ENCODE data around the gene BCKDK. TPM values are rescaled to one million over a fixed set of nuclear protein-coding genes. Genes with fewer than 3 reads are reported as not detected.

BCKDK gene
- polyA plus RNA-seq, 1 of the 3 experiments (the other 2 are of a cell fraction): 73.2 TPM

DNA sequence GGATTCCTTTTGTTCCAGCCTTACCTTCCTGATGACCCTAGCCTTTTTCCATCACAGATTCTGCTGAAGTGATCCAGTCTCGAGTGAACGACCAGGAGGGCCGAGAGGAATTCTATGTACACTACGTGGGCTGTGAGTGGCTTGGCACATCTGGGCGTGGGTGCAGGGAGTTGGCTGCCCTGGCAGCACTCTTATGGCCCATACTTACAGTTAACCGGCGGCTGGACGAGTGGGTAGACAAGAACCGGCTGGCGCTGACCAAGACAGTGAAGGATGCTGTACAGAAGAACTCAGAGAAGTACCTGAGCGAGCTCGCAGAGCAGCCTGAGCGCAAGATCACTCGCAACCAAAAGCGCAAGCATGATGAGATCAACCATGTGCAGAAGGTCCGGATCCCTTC lies 11.9 kb downstream of the BCKDK start:
- Histone ChIP-seq H3K27me3 (ENCODE audit: insufficient read depth) (no peaks in the 10 kb centered on the region), H3K9ac (no peak overlapping the region), H4K20me1 (ENCODE audit: insufficient read depth) (peaks cover 5% of the 10 kb centered on the region; the same call in 1 of the 2 replicates), H3K4me1 (ENCODE audit: control insufficient read depth in 1 of 2, insufficient read depth in 2 of 2, low read depth in 1 of 2, low read length in 1 of 2) (peaks cover 6 to 8% of the 10 kb centered on the region in 2 experiments; a peak in 2 of 4 replicates), H3K9me3 (no peaks in the 10 kb centered on the region), H3F3A (replicated peaks; ENCODE audit: insufficient read depth) (peaks cover 6% of the 10 kb centered on the region), H3K79me2 (ENCODE audit: insufficient read depth) (peaks cover 40% of the 10 kb centered on the region), H3K36me3 (replicated peaks in 1 of 2; ENCODE audit: control insufficient read depth in 1 of 2, insufficient read depth in 2 of 2, low read length in 1 of 2) (peaks cover 23 to 43% of the 10 kb centered on the region in 2 experiments), H3K4me2 (no peak overlapping the region), H3K4me3 (ENCODE audit: low read depth in 2 of 2, low read length in 1 of 2) (no peak overlapping the region), H3K9me2 (no peaks in the 10 kb centered on the region), H2AFZ (ENCODE audit: low read depth) (no peak overlapping the region), H3K27ac (ENCODE audit: low read depth in 2 of 2, low read length in 1 of 2) (no peak overlapping the region)
- WGBS (ENCODE audit: low lambda C conversion rate): 96% methylated on average over 15 of the region's 16 CpGs
- no peak for DNase-seq
- ChIA-PET POLR2A (no interaction called here), CTCF (interaction anchor here (1.4 to 4.1 kb wide), 2 partner anchors 23 to 135 kb away, joined by 4 to 30 read pairs; no protein-coding TSS in a partner anchor)
- no peak for TF ChIP-seq RXRA (IDR thresholded peaks at IDR 0.05; ENCODE audit: borderline replicate concordance, low read depth)
- TF ChIP-seq, protein P1, sequence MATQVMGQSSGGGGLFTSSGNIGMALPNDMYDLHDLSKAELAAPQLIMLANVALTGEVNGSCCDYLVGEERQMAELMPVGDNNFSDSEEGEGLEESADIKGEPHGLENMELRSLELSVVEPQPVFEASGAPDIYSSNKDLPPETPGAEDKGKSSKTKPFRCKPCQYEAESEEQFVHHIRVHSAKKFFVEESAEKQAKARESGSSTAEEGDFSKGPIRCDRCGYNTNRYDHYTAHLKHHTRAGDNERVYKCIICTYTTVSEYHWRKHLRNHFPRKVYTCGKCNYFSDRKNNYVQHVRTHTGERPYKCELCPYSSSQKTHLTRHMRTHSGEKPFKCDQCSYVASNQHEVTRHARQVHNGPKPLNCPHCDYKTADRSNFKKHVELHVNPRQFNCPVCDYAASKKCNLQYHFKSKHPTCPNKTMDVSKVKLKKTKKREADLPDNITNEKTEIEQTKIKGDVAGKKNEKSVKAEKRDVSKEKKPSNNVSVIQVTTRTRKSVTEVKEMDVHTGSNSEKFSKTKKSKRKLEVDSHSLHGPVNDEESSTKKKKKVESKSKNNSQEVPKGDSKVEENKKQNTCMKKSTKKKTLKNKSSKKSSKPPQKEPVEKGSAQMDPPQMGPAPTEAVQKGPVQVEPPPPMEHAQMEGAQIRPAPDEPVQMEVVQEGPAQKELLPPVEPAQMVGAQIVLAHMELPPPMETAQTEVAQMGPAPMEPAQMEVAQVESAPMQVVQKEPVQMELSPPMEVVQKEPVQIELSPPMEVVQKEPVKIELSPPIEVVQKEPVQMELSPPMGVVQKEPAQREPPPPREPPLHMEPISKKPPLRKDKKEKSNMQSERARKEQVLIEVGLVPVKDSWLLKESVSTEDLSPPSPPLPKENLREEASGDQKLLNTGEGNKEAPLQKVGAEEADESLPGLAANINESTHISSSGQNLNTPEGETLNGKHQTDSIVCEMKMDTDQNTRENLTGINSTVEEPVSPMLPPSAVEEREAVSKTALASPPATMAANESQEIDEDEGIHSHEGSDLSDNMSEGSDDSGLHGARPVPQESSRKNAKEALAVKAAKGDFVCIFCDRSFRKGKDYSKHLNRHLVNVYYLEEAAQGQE (IDR thresholded peaks at IDR 0.05; ENCODE audit: low read depth, low read length): no peak

DNA sequence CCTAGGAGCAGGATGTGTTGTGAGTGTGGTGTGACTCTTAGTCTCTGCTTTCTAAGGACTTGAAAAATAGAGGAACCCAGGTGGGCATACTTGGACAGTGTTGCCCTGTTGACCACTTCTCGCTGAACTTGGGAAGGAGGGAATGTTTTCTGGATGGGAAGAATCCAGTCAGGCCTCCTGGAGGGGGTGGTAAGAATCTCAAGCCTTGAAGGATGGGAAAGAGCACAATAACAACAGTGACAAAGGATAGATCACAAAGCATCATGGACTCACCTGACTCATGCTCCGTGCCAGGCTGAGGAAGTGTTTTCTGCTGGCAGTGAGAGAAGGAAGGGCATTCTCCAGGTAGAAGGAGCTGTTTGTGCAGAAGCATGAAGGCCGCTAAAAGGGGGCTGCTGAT lies 17.7 kb downstream of the BCKDK start:
- H2AFZ ChIP-seq (ENCODE audit: low read depth): no peak overlapping the region
- H3K27ac ChIP-seq (ENCODE audit: low read depth in 2 of 2, low read length in 1 of 2): no peak overlapping the region
- WGBS (ENCODE audit: low lambda C conversion rate): 95% methylated on average over 3 of the region's 3 CpGs
- H3K9ac ChIP-seq: no peak overlapping the region
- no peak for TF ChIP-seq MEF2A (IDR thresholded peaks at IDR 0.05; ENCODE audit: borderline replicate concordance, low read depth)
- TF ChIP-seq YY1 (IDR thresholded peaks at IDR 0.05; ENCODE audit: low read depth): no peak
- no peak for TF ChIP-seq RCOR1 (IDR thresholded peaks at IDR 0.05; ENCODE audit: low read length)
- no peak for TF ChIP-seq SMC3 (IDR thresholded peaks at IDR 0.05; ENCODE audit: low read depth, low read length)
- no peak for TF ChIP-seq EP300 (IDR thresholded peaks at IDR 0.05; ENCODE audit: borderline replicate concordance in 1 of 2, low read depth in 1 of 2, low read length in 1 of 2)
- TF ChIP-seq CHD2 (IDR thresholded peaks at IDR 0.05; ENCODE audit: low read length, partially characterized antibody): no peak
- H3K9me3 ChIP-seq: no peaks in the 10 kb centered on the region
- no peak overlapping the region for H3K4me2 ChIP-seq
- ChIA-PET CTCF (interaction anchor here (1.3 kb wide), 1 partner anchor 16 kb away, joined by 4 read pairs; no protein-coding TSS in a partner anchor), POLR2A (interaction anchor here (2.8 kb wide), 1 partner anchor 9 kb away, joined by 12 read pairs; the partner anchor contains the start of gene KAT8)
- peaks cover 3% of the 10 kb centered on the region for H3F3A ChIP-seq (replicated peaks; ENCODE audit: insufficient read depth)
- peaks cover under 1% of the 10 kb centered on the region; the same call in 1 of the 2 replicates for H3K79me2 ChIP-seq (ENCODE audit: insufficient read depth)
- H3K9me2 ChIP-seq: no peaks in the 10 kb centered on the region
- H3K4me1 ChIP-seq (ENCODE audit: control insufficient read depth in 1 of 2, insufficient read depth in 2 of 2, low read depth in 1 of 2, low read length in 1 of 2): no peaks in the 10 kb centered on the region
- peaks cover 18 to 23% of the 10 kb centered on the region in 2 experiments for H3K36me3 ChIP-seq (replicated peaks in 1 of 2; ENCODE audit: control insufficient read depth in 1 of 2, insufficient read depth in 2 of 2, low read length in 1 of 2)
- H3K4me3 ChIP-seq (ENCODE audit: low read depth in 2 of 2, low read length in 1 of 2): no peak overlapping the region
- DNase-seq: no peak
- no peaks in the 10 kb centered on the region for H3K27me3 ChIP-seq (ENCODE audit: insufficient read depth)
- H4K20me1 ChIP-seq (ENCODE audit: insufficient read depth): no peaks in the 10 kb centered on the region
